ENCODE results near the gene MGAT4B. TPM values are rescaled to one million over a fixed set of nuclear protein-coding genes. Genes with fewer than 3 reads are reported as not detected.

Gene MGAT4B
- polyA plus RNA-seq, 3 donors, result 12.4 to 151 (median 14.3) TPM

GRCh38 chr5:179765400-179765799 lies 41.3 kb downstream of the MGAT4B start:
- peak overlapping the region; percentile 76 to 92 (median 90) for H3K27ac Mint-ChIP-seq
- Histone ChIP-seq H3K79me2 (ENCODE audit: insufficient read depth, low read length) (peaks cover 95% of the 10 kb centered on the region), H3K27me3 (ENCODE audit: control insufficient read depth in 2 of 2, insufficient read depth in 2 of 2, low read length in 2 of 2) (no peaks in the 10 kb centered on the region), H3K4me1 (ENCODE audit: control insufficient read depth in 1 of 2, insufficient read depth in 2 of 2, low read length in 2 of 2) (peaks cover 93 to 98% of the 10 kb centered on the region in 2 donors), H3K4me3 (replicated peaks in 1 of 3; ENCODE audit: low read depth in 2 of 3, low read length in 3 of 3) (no peak overlapping the region), H2AFZ (ENCODE audit: insufficient read depth, low read depth, low read length, poor library complexity, severe bottlenecking) (no peak overlapping the region), H3K4me2 (replicated peaks; ENCODE audit: extremely low read depth, low read length, poor library complexity, severe bottlenecking) (peak overlapping the region; percentile 53), H3K27ac (ENCODE audit: low read depth in 1 of 2, low read length in 2 of 2) (peak overlapping the region; percentile 43 to 63), H3K9ac (ENCODE audit: insufficient read depth, low read length, poor library complexity, severe bottlenecking) (no peak overlapping the region), H3K9me3 (replicated peaks in 1 of 2; ENCODE audit: control insufficient read depth in 1 of 2, insufficient read depth in 1 of 2, low read length in 2 of 2) (no peaks in the 10 kb centered on the region), H4K20me1 (ENCODE audit: insufficient read depth, low read length) (peaks cover 98% of the 10 kb centered on the region), H3K36me3 (replicated peaks in 1 of 2; ENCODE audit: control insufficient read depth in 1 of 2, insufficient read depth in 2 of 2, low read length in 2 of 2) (peaks cover 12 to 36% of the 10 kb centered on the region in 2 donors)
- WGBS (ENCODE audit: insufficient coverage), result 20% methylated on average over 11 of the region's 13 CpGs
- H3K4me3 Mint-ChIP-seq, result peak overlapping the region; percentile 57 to 67
- intact Hi-C loops (cut with micrococcal nuclease), result loop anchor here in 1 of 2 donors (2.0 kb wide), 1 partner anchor 31 kb away; no protein-coding TSS in a partner anchor
- H3K9me3 Mint-ChIP-seq, result no peaks in the 10 kb centered on the region
- peak; percentile 64 to 81 (median 76) for DNase-seq
- peaks cover 0 to 4% (median 0%) of the 10 kb centered on the region in 3 donors for H3K27me3 Mint-ChIP-seq (ENCODE audit: low read depth in 3 of 3)
- TF ChIP-seq CTCF (IDR thresholded peaks at IDR 0.05), result no peak
- H3K4me1 Mint-ChIP-seq, result peaks cover 96% of the 10 kb centered on the region
- peaks cover 38 to 50% of the 10 kb centered on the region in 2 donors for H3K36me3 Mint-ChIP-seq

DNA sequence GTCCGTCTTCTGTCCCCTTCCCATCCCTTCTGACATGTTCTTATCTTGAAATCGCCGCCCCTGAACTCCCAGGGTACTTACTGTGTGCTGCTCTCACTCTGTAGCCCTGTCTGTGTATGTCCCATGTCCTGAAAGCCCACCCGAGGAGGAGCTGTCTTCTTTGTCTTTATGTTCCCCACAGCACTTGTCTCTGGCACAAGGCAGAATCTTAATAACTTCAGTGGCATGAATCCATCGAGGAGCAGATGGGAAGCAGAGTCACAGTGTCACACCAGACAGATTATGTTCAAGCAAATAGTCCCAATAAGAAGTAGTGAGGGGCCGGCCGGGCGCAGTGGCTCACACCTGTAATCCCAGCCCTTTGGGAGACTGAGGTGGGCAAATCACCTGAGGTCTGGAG lies 42.6 kb downstream of the MGAT4B start:
- intact Hi-C loops (cut with micrococcal nuclease), result loop anchor here in 1 of 2 donors (2.0 kb wide), 1 partner anchor 33 kb away; no protein-coding TSS in a partner anchor
- H3K27ac Mint-ChIP-seq, result peak overlapping the region in 4 of 7 donors; percentile 14 to 85 (median 69)
- Histone ChIP-seq H3K4me3 (replicated peaks in 1 of 3; ENCODE audit: low read depth in 2 of 3, low read length in 3 of 3) (no peak overlapping the region), H4K20me1 (ENCODE audit: insufficient read depth, low read length) (peaks cover 98% of the 10 kb centered on the region), H3K36me3 (replicated peaks in 1 of 2; ENCODE audit: control insufficient read depth in 1 of 2, insufficient read depth in 2 of 2, low read length in 2 of 2) (peaks cover 12 to 22% of the 10 kb centered on the region in 2 donors), H3K27ac (ENCODE audit: low read depth in 1 of 2, low read length in 2 of 2) (peak overlapping the region in 1 of 2 donors; percentile 60), H3K9ac (ENCODE audit: insufficient read depth, low read length, poor library complexity, severe bottlenecking) (no peak overlapping the region), H3K4me1 (ENCODE audit: control insufficient read depth in 1 of 2, insufficient read depth in 2 of 2, low read length in 2 of 2) (peaks cover 94 to 98% of the 10 kb centered on the region in 2 donors), H3K27me3 (ENCODE audit: control insufficient read depth in 2 of 2, insufficient read depth in 2 of 2, low read length in 2 of 2) (no peaks in the 10 kb centered on the region), H3K4me2 (replicated peaks; ENCODE audit: extremely low read depth, low read length, poor library complexity, severe bottlenecking) (no peak overlapping the region), H3K79me2 (ENCODE audit: insufficient read depth, low read length) (peaks cover 95% of the 10 kb centered on the region), H2AFZ (ENCODE audit: insufficient read depth, low read depth, low read length, poor library complexity, severe bottlenecking) (no peak overlapping the region), H3K9me3 (replicated peaks in 1 of 2; ENCODE audit: control insufficient read depth in 1 of 2, insufficient read depth in 1 of 2, low read length in 2 of 2) (no peaks in the 10 kb centered on the region)
- peaks cover 0 to 6% (median 0%) of the 10 kb centered on the region in 3 donors for H3K27me3 Mint-ChIP-seq (ENCODE audit: low read depth in 3 of 3)
- DNase-seq, result no peak
- peaks cover 96% of the 10 kb centered on the region for H3K4me1 Mint-ChIP-seq
- no peak for TF ChIP-seq CTCF (IDR thresholded peaks at IDR 0.05)
- no peaks in the 10 kb centered on the region for H3K9me3 Mint-ChIP-seq
- H3K4me3 Mint-ChIP-seq, result no peak overlapping the region
- H3K36me3 Mint-ChIP-seq, result peaks cover 29 to 37% of the 10 kb centered on the region in 2 donors
- 90% methylated on average over 2 of the region's 8 CpGs for WGBS (ENCODE audit: insufficient coverage)
